PFSK-1 (cell line): ENCODE results near the gene SLC4A2.

Experiments
- POLR2AphosphoS5 ChIP-seq: IDR thresholded peaks from 2 replicates; pipeline ENCODE4 v1.6.1; 2012; ENCODE audit warnings: low read depth, mild to moderate bottlenecking, control low read depth, low read length, moderate library complexity
- TAF1 ChIP-seq: IDR thresholded peaks from 2 replicates; pipeline ENCODE4 v1.6.1; 2012; ENCODE audit warnings: low read length, control low read depth, borderline replicate concordance; ENCODE audit not compliant: insufficient read depth
- TF ChIP-seq, protein P1 (sequence below), 2 experiments: IDR thresholded peaks; 2 replicates each; pipeline versions ENCODE4 v1.6.1 to v1.8.0; 2011 to 2012; ENCODE audit warnings: low read depth in 2 of 2, low read length in 2 of 2, control low read depth in 1 of 2, inconsistent platforms in 1 of 2, mild to moderate bottlenecking in 1 of 2, moderate library complexity in 1 of 2; ENCODE audit not compliant: insufficient read depth in 1 of 2

- TF ChIP-seq POLR2AphosphoS5 (no peak), TAF1 (peak; percentile 11; the same call in 1 of the 2 replicates)
- TF ChIP-seq, protein P1, sequence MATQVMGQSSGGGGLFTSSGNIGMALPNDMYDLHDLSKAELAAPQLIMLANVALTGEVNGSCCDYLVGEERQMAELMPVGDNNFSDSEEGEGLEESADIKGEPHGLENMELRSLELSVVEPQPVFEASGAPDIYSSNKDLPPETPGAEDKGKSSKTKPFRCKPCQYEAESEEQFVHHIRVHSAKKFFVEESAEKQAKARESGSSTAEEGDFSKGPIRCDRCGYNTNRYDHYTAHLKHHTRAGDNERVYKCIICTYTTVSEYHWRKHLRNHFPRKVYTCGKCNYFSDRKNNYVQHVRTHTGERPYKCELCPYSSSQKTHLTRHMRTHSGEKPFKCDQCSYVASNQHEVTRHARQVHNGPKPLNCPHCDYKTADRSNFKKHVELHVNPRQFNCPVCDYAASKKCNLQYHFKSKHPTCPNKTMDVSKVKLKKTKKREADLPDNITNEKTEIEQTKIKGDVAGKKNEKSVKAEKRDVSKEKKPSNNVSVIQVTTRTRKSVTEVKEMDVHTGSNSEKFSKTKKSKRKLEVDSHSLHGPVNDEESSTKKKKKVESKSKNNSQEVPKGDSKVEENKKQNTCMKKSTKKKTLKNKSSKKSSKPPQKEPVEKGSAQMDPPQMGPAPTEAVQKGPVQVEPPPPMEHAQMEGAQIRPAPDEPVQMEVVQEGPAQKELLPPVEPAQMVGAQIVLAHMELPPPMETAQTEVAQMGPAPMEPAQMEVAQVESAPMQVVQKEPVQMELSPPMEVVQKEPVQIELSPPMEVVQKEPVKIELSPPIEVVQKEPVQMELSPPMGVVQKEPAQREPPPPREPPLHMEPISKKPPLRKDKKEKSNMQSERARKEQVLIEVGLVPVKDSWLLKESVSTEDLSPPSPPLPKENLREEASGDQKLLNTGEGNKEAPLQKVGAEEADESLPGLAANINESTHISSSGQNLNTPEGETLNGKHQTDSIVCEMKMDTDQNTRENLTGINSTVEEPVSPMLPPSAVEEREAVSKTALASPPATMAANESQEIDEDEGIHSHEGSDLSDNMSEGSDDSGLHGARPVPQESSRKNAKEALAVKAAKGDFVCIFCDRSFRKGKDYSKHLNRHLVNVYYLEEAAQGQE (IDR thresholded peaks at IDR 0.05; ENCODE audit: insufficient read depth in 1 of 2, low read depth in 2 of 2, low read length in 2 of 2), result no peak
Observed at GRCh38 chr7:151085329-151085690, 25.9 kb downstream of the SLC4A2 start.
